ENCODE data around the gene MANSC1. TPM values are rescaled to one million over a fixed set of nuclear protein-coding genes. Genes with fewer than 3 reads are reported as not detected.

Gene MANSC1
- total and polyA plus RNA-seq, 2 of the 13 experiments (the other 11 are each of a cell fraction or from before 2014, with no cell fraction given): 1.9 to 4.2 TPM

DNA sequence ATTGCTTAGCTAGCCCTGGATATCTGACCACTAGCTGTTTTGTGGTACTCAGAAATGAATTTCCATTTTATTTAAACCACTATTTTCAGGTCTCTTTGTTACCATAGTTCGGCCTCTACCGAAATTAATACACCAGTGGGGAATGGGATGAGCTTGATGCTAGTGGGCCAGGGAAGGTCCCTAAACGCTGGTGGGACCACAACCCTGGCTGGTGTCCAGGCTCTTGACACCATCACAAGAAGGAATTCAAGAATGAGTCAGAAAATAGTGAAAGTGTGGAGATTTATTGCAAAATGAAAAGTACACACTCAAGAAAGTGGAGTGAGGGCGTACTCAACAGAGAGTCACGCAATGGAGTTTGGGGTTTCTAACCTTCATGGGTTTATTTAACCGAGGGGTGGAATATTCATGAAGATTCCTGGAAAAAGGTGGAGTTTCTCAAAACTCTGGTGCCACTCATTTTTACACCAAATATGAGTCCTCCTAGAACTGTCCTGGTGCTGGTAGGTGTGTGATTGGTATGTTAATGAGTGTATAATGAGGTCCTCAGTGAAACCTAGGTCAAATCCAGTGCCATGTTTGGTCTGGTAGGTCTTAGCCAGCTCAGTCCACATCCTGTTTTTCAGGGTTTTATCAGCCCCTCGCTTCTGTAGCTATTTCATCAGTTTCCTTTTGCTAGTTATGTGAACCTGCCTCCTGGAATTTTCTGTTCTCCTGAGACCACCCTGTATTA, 44.3 kb downstream of the MANSC1 start:
- Histone ChIP-seq H3K27ac (ENCODE audit: extremely low read length, insufficient read depth, low read length) (no peak overlapping the region), H4K20me1 (ENCODE audit: insufficient read depth, low read length) (no peaks in the 10 kb centered on the region), H2AFZ (ENCODE audit: low read length) (no peak overlapping the region), H3K4me2 (ENCODE audit: low read depth, low read length) (no peak overlapping the region), H3K4me1 (ENCODE audit: insufficient read depth, low read length) (peaks cover 55% of the 10 kb centered on the region), H3K4me3 (replicated peaks in 1 of 3; ENCODE audit: insufficient read depth in 1 of 3, low read depth in 2 of 3, low read length in 3 of 3) (no peak overlapping the region), H3K9me3 (ENCODE audit: low read length) (no peaks in the 10 kb centered on the region), H3K9ac (ENCODE audit: insufficient read depth, low read depth, low read length) (no peak overlapping the region), H3K79me2 (ENCODE audit: insufficient read depth, low read length) (no peaks in the 10 kb centered on the region), H3K36me3 (replicated peaks in 1 of 2; ENCODE audit: control insufficient read depth in 1 of 2, insufficient read depth in 2 of 2, low read length in 2 of 2) (no peaks in the 10 kb centered on the region), H3K27me3 (ENCODE audit: control insufficient read depth in 1 of 2, insufficient read depth in 2 of 2, low read length in 2 of 2) (no peaks in the 10 kb centered on the region)
- ChIA-PET POLR2A (no interaction called here), CTCF (ENCODE audit: low intra/inter-chr PET ratio, low total read pairs) (no interaction called here)
- DNase-seq (ENCODE audit: low spot score) (no peak), ATAC-seq (no peak), FAIRE-seq (no peak)
- intact Hi-C loops (cut with micrococcal nuclease; ENCODE audit: unreplicated experiment): no loop called here
- no peak for TF ChIP-seq ZNF766 (CRISPR knock-in tag; IDR thresholded peaks at IDR 0.05; ENCODE audit: borderline replicate concordance)
- TF ChIP-seq, protein P1, sequence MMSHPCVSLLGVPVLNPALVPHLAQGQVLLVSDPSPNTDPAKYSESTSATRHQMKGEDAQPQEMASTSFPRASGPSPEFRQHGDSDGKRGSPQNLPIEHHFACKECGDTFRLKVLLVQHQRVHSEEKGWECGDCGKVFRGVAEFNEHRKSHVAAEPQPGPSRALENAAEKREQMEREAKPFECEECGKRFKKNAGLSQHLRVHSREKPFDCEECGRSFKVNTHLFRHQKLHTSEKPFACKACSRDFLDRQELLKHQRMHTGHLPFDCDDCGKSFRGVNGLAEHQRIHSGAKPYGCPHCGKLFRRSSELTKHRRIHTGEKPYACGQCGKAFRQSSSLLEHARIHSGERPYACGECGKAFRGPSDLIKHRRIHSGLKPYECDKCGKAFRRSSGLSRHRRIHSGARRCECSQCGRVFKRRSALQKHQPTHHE (CRISPR knock-in tag; IDR thresholded peaks at IDR 0.05; ENCODE audit: borderline replicate concordance): no peak
- TF ChIP-seq REPIN1 (CRISPR knock-in tag; IDR thresholded peaks at IDR 0.05; ENCODE audit: borderline replicate concordance, low read depth): no peak
- TF ChIP-seq ZNF3 (CRISPR knock-in tag; IDR thresholded peaks at IDR 0.05): no peak
- TF ChIP-seq AGO2 (optimal IDR thresholded peaks at IDR 0.05; ENCODE audit: low read depth, low read length): no peak
- TF ChIP-seq TAF1 (CRISPR knock-in tag; IDR thresholded peaks at IDR 0.05): no peak
- TF ChIP-seq SYNCRIP (IDR thresholded peaks at IDR 0.05; ENCODE audit: insufficient read depth, low read depth, low read length): no peak
- TF ChIP-seq ZNF230 (CRISPR knock-in tag; IDR thresholded peaks at IDR 0.05): no peak
- TF ChIP-seq ZNF138 (CRISPR knock-in tag; IDR thresholded peaks at IDR 0.05; ENCODE audit: low read depth): no peak
- TF ChIP-seq, protein P2, sequence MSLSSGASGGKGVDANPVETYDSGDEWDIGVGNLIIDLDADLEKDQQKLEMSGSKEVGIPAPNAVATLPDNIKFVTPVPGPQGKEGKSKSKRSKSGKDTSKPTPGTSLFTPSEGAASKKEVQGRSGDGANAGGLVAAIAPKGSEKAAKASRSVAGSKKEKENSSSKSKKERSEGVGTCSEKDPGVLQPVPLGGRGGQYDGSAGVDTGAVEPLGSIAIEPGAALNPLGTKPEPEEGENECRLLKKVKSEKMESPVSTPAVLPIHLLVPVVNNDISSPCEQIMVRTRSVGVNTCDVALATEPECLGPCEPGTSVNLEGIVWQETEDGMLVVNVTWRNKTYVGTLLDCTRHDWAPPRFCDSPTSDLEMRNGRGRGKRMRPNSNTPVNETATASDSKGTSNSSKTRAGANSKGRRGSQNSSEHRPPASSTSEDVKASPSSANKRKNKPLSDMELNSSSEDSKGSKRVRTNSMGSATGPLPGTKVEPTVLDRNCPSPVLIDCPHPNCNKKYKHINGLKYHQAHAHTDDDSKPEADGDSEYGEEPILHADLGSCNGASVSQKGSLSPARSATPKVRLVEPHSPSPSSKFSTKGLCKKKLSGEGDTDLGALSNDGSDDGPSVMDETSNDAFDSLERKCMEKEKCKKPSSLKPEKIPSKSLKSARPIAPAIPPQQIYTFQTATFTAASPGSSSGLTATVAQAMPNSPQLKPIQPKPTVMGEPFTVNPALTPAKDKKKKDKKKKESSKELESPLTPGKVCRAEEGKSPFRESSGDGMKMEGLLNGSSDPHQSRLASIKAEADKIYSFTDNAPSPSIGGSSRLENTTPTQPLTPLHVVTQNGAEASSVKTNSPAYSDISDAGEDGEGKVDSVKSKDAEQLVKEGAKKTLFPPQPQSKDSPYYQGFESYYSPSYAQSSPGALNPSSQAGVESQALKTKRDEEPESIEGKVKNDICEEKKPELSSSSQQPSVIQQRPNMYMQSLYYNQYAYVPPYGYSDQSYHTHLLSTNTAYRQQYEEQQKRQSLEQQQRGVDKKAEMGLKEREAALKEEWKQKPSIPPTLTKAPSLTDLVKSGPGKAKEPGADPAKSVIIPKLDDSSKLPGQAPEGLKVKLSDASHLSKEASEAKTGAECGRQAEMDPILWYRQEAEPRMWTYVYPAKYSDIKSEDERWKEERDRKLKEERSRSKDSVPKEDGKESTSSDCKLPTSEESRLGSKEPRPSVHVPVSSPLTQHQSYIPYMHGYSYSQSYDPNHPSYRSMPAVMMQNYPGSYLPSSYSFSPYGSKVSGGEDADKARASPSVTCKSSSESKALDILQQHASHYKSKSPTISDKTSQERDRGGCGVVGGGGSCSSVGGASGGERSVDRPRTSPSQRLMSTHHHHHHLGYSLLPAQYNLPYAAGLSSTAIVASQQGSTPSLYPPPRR (CRISPR knock-in tag; IDR thresholded peaks at IDR 0.05; ENCODE audit: borderline replicate concordance): no peak
- TF ChIP-seq POLR2G (IDR thresholded peaks at IDR 0.05; ENCODE audit: low read depth, low read length): no peak
- in situ Hi-C loops (cut with HindIII; ENCODE audit: extremely low pct_ligation_motif_present, low pct_unique_long_range_greater_than_20kb): loop anchor here (25.0 kb wide), 1 partner anchor 743 kb away; no protein-coding TSS in a partner anchor
- BruUV-seq (replicated peaks): no TSS peak
- WGBS (ENCODE audit: low lambda C conversion rate): 76% methylated on average over 7 of the region's 7 CpGs

Data from HepG2 (cell line).